ENCODE measurements around the gene ANKRA2.
A peak's percentile ranks its signal among the peaks of the same experiment; 100 is the strongest.

The ANKRA2 gene, protein sequence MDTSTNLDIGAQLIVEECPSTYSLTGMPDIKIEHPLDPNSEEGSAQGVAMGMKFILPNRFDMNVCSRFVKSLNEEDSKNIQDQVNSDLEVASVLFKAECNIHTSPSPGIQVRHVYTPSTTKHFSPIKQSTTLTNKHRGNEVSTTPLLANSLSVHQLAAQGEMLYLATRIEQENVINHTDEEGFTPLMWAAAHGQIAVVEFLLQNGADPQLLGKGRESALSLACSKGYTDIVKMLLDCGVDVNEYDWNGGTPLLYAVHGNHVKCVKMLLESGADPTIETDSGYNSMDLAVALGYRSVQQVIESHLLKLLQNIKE

DNA sequence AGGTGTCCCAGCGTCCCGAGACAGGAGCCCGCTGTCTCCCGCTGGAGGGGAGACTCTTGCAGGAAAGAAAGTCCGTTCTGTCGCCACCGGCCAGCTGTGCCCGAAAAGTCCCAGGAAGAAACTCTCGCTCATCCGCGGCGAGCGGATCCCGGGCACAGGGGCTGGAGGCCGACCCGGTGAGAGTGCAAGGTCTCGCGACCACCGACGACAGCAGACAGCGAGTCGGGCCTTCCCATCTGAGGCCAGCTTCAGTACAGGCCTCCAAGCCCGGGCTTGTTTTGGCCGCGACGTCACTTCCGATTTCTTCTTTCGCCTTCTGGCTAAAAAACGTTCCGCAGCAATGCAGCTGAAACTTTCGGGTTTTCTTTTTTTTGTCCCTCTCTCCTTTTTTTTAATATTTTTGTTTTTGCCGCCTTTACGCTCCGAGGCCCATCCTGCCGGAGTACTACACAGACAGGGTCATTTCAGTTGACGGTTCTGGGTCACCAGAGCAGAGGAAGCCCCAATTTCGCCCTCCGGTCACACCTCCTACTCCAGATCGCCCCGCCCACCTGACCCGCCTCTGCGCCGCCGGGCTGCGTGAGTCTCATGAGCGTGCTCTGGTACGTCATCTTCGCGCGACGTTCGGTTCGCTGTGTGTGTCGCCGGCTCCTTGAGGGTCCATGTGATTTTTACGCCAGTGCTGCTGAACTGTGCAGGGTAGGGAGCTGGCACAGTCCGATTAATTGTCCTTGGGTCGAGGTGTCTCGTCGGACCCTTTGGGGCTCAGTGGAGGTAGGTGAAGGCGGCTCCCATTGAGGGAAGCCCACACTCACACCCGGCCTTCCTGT lies at the start of gene ANKRA2, which contains the start of gene UTP15:
Gene ANKRA2 (minus strand): TSS at position 501 of the 830 bp plus-strand sequence. CDS start 2,758 bp downstream, outside the sequence.
Gene UTP15 (plus strand): TSS at position 605 of the 830 bp plus-strand sequence. CDS start 1,602 bp downstream, outside the sequence.
- DNase-seq (ENCODE audit: low read depth in 2 of 2): peak; percentile 95 to 97

DNA sequence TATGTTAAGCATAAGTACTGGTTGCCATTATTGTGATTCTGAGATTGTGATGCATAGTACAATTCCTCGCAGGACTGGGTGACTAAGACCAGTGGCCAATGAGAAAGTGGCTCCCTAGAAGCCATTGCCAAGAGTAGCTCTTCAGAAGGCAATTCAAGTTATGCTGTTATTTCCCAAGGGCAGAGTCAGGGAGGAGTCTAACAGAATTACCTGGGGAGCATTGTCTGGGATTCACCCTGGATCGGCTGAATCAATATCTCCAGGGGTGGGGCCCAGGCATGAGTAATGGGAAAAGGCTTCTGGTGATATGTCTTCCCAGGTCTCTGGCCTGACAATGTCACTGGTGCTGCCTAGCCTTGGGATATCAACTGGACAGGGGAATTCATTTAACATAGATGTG lies 49.6 kb upstream of the ANKRA2 start:
- no peak for DNase-seq (ENCODE audit: low read depth in 2 of 2)

DNA sequence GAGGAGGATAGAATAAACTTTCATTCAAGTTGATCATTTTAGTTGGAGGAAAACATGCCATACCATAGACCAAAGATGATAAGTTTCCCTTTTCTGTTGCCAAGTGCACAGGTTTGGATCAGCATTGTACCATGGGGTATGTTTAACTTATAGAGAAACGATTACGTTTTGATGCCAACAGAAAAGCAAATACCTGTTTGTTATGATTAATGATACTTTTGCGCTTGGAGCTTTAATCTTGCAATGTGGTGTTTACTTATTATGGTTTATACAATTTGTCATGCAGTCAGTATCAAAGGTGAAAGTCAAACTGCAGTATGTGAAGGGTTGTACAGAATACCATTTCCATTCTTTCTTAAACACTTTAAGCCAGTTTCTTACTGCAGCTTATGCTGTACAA lies 47.4 kb upstream of the ANKRA2 start:
- no peak for DNase-seq (ENCODE audit: low read depth in 2 of 2)

DNA sequence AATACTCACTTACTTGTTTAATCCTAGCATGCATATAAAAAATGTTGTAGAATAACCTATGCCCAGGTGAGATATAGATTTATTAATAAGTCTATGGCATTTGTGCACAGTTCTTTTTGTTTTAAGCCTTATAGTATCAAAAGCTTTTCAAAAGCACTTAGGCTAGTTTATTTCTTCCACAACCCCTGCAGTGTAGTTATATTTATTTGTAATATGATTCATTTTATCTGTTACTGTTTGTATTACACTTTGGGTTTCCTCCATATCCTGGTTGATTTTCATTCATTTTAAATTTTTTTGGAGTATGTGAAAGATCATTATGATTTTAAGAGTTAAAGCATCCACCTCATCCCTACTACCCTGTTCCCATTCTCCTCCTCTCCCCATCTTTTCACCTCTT lies 41.8 kb upstream of the ANKRA2 start:
- no peak for DNase-seq (ENCODE audit: low read depth in 2 of 2)

DNA sequence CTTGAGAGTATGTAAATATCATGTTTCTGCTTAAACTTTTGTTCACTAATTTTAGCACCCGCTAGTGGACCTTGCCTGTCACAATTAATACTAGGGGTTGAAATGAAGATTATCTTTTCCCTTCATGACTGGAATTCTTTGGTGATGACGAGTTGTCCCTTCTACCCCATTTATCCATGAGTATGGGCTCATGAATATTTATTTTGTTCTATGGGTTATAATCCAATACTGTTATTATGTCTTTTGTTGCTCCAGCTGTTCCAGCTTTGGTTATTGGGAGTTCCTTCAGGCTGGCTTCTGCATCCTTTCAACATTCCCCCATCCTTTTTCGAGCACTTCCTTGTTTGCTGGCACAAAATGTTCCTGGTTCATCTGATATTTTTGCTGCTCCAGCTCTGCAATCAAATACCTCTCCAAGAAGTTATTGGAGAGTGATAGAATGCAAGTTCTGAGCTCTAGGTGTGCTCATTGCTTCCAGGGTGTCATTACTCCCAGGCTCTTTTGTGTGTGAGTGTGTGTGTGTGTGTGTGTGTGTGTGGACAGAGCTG lies 40.8 kb upstream of the ANKRA2 start:
- no peak for DNase-seq (ENCODE audit: low read depth in 2 of 2)

DNA sequence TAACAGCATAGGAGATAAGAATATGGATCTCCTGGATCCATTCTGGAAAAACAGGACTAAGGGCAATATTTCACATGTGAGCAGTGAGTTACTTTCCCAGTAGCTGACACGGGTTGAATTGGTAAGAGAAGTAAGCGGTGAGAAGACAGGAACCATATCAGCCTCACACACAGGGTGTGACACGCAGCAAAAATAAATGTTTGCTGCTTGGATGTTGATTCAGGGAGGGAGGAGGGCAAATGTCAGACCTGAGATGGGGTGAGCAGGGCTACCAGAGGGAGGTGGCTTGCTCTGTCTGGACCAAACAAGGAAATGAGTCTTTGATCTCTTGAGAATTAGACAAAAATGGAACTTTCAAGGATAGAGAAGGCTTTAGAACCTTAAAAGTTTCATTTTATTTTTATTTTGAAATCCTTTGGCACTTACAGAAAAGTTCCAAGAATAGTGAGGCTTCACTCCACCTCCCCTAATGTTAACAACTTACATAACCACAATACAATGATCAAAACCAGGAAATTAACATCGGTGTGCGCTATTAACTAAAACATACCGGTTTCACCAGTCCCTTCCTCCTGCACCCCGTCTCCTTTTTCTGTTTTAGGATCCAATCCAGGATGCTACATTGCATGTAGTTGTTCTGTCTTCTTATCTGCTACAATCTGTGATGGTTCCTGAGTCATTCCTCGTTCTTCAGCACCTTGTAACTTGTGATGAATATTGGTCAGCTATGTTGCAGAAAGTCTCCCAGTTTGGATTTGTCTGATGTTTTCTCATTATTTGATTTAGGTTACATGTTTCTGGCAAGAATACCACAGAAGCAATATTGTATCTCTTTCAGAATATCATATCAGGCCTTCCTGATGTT lies 40.0 kb upstream of the ANKRA2 start:
- DNase-seq (ENCODE audit: low read depth in 2 of 2): no peak

DNA sequence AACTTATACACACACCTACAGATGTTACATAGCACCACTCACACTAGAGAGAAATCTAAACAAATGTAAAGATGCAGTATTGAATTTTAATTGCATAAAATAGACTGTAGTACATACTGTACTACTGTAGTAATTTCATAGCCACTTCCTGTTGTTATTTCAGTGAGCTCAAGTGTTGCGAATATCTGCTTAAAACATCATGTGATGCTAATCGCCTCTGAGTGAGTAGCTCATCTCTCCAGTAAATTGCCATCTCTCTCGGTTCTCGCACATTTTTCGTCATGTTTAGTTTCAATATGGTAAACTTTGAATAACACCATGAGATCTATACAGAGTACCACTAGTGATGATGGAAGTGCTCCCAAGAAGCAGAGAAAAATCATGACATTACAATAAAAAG lies 38.6 kb upstream of the ANKRA2 start:
- DNase-seq (ENCODE audit: low read depth in 2 of 2): no peak

DNA sequence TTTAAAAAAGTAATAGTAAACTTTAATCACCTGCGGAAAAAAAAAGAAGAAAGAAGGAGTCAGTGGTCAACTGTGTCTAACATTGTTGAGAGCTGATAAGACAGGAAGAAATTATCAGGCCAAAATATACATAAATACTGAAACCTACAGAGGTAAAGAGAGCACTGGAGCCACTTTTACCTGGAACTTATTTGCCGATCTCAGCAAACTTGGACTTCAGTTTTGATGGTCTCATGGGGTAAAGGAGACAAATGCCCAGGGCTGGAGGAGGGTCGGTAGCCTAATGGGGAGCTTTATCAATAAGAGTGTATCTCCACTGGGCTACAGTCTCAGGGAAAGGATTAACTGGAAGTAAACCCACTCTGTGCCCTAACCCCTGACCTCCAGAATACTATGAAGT lies 33.9 kb upstream of the ANKRA2 start:
- DNase-seq (ENCODE audit: low read depth in 2 of 2): no peak

DNA sequence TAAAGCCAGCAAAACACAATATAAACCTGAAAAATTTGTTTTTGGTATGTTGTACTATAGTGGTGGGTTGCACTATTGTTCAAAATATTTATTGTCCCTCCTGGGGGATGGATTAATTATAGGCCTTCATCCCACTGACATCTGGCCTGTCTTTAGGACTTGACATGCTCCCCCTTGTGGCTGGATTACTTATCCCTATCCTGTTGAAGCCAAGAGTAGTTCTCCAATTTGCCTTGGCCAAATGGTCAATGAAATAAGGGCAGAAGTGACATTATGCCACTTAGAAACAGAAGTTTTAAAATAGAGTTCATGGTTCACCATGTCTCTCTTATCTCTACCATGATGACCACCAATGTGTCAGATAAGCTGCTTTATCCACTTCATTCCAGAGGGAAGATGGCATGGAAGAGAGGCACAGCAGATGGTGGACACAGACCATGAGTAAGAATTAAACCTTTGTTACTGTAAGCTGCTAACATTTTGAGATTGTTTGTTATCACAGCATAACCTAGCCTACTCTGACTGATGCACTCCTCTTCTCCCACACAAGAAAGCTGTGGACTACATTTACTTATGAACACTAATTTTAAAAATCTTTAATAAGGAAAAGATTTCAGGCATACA lies 31.4 kb upstream of the ANKRA2 start:
- DNase-seq (ENCODE audit: low read depth in 2 of 2): no peak

DNA sequence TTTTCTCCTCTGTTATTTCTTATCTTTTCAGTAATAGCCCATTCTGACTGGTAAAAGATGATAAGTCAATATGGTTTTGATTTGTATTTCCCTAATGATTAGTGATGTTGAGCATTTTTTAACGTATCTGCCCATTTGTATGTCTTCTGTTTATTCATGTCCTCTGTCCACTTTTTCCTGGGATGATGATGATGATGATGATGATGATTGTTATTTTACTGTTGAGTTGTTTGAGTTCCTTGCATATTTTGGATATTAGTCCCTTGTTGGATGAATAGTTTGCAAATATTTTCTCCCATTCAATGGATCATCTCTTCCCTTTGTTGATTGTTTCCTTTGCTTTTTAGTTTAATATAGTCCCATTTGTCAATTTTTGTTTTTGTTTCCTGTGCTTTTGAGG lies 27.1 kb upstream of the ANKRA2 start:
- no peak for DNase-seq (ENCODE audit: low read depth in 2 of 2)

DNA sequence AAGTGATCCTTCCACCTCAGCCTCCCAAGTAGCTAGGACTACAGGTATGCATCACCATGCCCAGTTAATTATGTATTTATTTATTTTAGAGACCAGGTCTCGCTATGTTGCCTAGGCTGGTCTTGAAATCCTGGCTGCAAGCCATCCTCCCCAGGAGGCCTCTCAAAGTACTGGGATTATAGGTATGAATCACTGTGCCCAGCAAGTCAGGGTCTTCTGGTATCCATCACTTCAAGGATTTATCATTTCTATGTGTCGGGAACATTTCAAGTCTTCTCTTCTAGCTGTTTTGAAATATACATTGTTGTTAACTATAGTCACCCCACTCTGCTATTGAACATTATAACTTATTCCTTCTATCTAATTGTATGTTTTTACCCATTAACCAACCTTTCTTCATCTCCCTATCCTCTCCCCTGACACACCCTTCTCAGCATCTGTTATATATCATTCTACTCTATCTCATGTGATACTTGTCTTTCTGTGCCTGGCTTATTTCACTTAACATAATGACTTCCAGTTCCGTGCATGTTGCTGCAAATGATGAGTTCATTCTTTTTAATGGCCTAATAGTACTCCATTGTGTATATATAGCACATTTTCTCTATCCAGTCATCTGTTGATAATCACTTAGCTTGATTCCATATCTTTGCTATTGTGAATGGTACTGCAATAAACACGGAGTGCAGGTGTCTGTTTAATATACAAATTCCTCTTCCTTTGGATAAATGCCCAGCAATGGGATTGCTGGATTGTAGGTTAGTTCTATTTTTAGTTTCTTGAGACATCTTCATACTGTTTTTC lies 26.5 kb upstream of the ANKRA2 start:
- no peak for DNase-seq (ENCODE audit: low read depth in 2 of 2)

DNA sequence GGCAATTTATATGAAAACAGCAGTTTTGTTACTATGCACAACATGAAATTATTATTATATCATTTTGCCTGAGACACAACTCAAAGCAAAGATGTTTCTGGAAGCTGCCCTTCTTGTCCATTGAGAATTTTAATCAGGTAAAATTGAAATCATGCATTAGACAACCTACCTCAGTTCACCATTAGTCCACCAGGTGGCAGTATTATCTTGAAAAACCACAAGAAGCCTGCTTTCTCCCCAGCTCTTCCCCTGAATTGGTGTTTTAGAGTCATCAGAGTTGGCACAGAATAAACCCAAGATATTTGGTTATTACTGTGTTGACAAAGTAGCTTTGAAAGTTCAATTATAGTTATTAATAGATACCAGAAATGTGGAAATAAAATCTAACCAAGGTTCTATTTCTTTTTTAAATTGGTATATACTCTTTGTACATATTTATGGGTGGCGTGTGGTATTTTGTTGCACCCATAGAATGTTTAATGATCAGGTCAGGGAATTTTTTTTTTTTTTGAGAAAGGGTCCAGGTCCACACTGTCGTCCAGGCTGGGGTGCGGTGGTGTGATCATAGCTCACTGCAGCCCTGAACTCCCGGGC lies 25.8 kb upstream of the ANKRA2 start:
- no peak for DNase-seq (ENCODE audit: low read depth in 2 of 2)

DNA sequence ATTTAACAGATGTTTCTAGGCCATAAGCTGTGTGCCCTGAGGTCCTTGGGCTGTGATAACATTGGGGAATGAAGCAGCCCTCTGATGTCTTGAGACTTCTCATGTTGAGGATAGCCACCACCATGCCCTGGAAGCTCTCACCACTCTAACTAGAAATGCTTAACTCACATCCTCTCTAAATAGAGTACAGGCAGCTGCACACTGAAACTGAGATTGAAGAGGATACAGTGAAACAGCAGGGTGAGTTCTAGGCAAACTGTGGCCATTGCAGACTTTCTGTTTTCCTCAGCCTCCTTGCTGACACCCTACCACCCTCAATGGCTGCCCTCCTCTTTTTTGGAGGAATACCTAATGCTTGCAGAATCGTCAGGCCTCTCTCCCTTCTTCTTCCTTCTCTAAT lies 22.5 kb upstream of the ANKRA2 start:
- DNase-seq (ENCODE audit: low read depth in 2 of 2): no peak

DNA sequence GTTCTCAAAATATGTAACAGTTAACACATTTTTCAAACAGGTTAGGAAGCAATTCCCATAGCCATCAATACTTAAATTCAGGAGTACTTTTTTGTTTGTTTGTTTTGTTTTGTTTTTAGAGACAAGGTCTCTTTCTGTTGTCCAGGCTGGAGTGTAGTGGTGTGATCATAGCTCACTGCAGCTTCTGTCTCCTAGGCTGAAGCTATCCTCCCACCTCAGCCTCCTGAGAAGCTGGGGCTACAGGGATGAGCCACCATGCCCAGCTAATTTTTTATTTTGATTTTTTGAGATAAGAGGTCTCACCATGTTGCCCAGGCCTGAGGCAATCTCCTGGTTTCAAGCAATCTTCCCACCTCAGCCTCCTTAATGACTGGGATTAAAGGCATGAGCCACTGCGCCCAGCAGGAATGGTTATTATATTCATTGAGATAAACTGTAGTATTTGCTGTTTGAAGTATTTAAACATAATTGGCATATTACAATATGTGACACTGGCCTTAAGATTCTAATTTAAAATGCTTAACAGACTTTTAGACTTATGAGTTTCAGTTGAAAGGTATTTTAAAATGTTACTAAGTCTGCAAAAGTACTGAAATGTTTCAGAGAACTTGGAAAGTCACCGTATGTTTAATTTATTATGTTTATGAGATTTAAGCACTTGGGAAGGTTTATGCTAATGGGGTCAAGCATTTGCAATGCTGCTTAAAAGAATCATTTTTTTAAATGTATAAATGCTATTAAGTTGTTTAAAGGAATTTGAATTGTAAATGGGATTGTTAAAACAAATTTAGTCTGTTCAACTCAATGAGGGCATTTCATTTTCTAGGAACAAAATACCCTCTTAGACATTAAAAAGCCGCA lies 17.1 kb upstream of the ANKRA2 start:
- DNase-seq (ENCODE audit: low read depth in 2 of 2): no peak

DNA sequence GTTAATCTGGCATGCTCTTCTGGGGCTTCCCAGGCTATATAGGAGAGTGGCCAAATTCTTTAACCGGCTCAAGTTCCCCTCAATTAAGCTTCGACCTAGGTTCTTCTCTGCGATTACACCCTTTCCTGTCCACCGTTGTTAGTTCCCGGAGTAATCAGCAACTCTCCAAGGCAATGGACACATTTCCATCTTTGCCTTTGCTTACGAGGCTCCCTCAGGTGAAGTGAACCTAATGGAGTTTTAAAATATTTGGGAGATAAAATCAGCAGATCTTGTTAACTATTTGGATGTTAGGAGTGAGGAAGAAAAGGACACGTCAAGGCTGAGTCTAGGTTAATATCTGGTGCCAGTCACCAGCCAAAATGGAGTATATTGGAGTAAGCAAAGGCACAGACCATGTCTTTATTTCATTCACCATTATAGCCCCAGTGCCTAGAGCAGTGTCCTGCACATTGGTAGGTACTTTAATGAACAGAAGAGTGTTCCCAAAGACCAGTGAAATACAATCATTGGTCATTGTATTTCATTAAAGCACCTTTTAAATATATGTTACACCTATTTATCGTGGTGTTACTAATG lies 619 bp upstream of the ANKRA2 start:
- DNase-seq (ENCODE audit: low read depth in 2 of 2): no peak

DNA sequence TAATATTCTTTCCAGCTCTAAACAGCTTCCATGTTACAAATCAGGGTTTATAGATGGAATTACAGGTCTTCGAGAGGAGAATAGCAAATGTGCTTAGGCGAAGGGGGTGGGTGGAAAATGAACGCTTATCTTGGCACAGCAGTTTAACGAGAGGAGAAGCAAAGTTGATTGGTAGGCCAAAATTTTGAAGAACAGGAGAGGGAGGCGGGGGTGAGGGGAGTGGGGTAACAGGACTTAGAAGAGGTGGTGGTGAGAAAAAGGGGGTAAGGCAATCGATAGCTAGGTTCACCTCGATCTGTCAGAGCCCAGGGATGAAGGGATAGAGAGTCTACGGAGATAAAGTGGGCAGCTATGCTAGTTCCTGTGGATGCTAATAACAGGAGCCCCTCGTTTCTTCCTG lies 764 bp downstream of the ANKRA2 start:
- no peak for DNase-seq (ENCODE audit: low read depth in 2 of 2)

DNA sequence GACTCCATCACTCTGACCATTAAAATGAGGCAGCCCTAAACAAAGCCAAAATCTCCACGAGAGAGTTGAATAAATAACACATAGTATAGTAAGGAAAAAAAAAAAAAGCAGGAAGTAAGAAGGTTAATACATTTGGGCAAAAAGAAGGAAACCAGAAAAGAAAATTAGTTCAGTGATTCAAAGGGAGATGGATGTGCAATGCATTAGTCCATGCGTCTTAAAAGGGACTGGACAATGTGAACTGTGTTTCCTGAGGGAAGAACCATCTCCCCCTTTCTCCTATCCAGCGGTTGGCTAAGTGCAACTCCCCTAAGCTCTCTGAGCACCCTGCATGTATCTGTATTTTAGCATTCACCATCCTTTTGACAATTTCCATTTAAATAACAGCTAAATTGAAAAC lies 1.4 kb downstream of the ANKRA2 start:
- no peak for DNase-seq (ENCODE audit: low read depth in 2 of 2)

DNA sequence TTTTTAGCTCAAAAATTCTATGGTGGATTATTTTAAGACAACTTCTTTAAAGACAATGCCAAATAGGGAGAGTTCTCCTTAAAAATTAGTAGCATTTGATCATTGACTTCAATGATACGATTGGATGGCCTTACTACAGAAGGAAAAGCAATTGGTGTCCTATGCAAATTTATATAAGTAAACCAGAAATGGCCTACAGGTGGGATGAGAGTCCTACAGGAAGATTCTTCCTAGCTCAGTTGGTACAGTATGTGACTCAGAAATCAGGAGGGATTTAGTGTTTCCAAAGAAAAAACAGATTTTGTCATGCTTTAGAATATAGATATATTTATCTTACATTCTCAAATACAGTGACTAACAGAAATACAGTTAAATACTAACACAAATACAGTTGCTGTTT lies 6.5 kb downstream of the ANKRA2 start:
- DNase-seq (ENCODE audit: low read depth in 2 of 2): no peak

DNA sequence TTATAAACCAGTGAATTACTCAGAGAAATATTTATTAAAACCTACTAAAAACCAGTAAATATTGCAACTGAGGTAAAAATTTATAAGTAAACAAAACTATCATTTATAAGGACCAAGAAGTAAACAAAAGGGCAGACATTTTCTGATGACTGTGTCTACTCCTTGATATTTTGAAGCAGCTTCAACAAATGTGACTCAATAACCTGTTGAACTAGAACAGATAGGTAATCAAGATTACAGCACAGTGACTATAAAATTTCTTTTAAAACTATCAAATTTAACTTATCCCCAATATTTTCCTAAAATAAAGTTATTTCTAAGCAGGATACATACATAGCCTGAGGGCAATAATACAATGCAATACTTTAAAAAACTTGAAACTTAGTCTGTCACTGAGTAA lies 12.8 kb downstream of the ANKRA2 start:
- no peak for DNase-seq (ENCODE audit: low read depth in 2 of 2)

Measured in stimulated activated CD8-positive, alpha-beta memory T cell treated with anti-CD3 and anti-CD28 coated beads, Interleukin-15, amount 100 ng/mL, for 4 hours (primary cell).